ENCODE results near the gene AGXT2.

DNA sequence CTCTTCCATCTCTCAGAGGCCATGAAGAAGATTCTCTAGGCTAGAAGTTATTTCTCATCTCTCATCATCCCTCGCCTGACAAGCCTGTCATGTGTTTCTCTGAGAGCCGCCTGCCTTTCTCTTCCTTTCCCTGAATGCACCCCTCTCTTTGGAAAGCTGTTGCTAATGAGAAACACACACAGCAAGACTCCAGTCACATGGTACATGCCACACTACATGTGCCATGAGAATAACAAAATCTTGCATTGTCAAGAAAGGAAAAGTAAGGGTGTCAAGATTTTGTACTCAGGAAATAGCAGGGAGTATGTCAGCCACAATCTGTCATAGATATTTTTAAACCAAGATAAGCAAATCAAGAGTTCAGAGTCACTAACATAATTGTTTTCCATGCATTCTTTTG lies 8.9 kb downstream of the AGXT2 start:
- TF ChIP-seq, protein P1, sequence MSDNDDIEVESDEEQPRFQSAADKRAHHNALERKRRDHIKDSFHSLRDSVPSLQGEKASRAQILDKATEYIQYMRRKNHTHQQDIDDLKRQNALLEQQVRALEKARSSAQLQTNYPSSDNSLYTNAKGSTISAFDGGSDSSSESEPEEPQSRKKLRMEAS (IDR thresholded peaks at IDR 0.05): no peak
- TF ChIP-seq TAF1 (IDR thresholded peaks at IDR 0.05; ENCODE audit: low read depth): no peak
- no peak for TF ChIP-seq YY1 (IDR thresholded peaks at IDR 0.05; ENCODE audit: low read depth)
- TF ChIP-seq TCF12 (IDR thresholded peaks at IDR 0.05; ENCODE audit: low read depth): no peak
- no peak for TF ChIP-seq EP300 (IDR thresholded peaks at IDR 0.05; ENCODE audit: borderline replicate concordance)
- TF ChIP-seq, protein P2, sequence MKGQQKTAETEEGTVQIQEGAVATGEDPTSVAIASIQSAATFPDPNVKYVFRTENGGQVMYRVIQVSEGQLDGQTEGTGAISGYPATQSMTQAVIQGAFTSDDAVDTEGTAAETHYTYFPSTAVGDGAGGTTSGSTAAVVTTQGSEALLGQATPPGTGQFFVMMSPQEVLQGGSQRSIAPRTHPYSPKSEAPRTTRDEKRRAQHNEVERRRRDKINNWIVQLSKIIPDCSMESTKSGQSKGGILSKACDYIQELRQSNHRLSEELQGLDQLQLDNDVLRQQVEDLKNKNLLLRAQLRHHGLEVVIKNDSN (IDR thresholded peaks at IDR 0.05): no peak
- TF ChIP-seq, protein P3, sequence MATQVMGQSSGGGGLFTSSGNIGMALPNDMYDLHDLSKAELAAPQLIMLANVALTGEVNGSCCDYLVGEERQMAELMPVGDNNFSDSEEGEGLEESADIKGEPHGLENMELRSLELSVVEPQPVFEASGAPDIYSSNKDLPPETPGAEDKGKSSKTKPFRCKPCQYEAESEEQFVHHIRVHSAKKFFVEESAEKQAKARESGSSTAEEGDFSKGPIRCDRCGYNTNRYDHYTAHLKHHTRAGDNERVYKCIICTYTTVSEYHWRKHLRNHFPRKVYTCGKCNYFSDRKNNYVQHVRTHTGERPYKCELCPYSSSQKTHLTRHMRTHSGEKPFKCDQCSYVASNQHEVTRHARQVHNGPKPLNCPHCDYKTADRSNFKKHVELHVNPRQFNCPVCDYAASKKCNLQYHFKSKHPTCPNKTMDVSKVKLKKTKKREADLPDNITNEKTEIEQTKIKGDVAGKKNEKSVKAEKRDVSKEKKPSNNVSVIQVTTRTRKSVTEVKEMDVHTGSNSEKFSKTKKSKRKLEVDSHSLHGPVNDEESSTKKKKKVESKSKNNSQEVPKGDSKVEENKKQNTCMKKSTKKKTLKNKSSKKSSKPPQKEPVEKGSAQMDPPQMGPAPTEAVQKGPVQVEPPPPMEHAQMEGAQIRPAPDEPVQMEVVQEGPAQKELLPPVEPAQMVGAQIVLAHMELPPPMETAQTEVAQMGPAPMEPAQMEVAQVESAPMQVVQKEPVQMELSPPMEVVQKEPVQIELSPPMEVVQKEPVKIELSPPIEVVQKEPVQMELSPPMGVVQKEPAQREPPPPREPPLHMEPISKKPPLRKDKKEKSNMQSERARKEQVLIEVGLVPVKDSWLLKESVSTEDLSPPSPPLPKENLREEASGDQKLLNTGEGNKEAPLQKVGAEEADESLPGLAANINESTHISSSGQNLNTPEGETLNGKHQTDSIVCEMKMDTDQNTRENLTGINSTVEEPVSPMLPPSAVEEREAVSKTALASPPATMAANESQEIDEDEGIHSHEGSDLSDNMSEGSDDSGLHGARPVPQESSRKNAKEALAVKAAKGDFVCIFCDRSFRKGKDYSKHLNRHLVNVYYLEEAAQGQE (IDR thresholded peaks at IDR 0.05; ENCODE audit: low read depth): no peak
- TF ChIP-seq RAD21 (IDR thresholded peaks at IDR 0.05; ENCODE audit: low read depth): no peak
- TF ChIP-seq EGR1 (IDR thresholded peaks at IDR 0.05): no peak
- no peak for TF ChIP-seq NFIC (IDR thresholded peaks at IDR 0.05)

Data from Ishikawa (cell line).